Trophoblast cell (in vitro differentiated cells and primary cell): Measurements from ENCODE around the gene LINGO3.

ENCODE experiments used
- DNase-seq, 2 donors: peaks; one replicate each; pipeline ENCODE4 v3.0.0-alpha.2; 2016
- H2AFZ ChIP-seq: 2 replicates; pipeline ENCODE4 v1.6.1; 2013; ENCODE audit warnings: low read length, moderate library complexity, mild to moderate bottlenecking; ENCODE audit not compliant: insufficient read depth, poor library complexity
- H2AK5ac ChIP-seq: 2 replicates; pipeline ENCODE4 v1.6.1; 2013; ENCODE audit warnings: mild to moderate bottlenecking, low read length
- H2BK120ac ChIP-seq: 2 replicates; pipeline ENCODE4 v1.6.1; 2013; ENCODE audit warnings: low read length, mild to moderate bottlenecking, moderate library complexity; ENCODE audit not compliant: insufficient read depth, poor library complexity
- H2BK12ac ChIP-seq: 2 replicates; pipeline ENCODE4 v1.6.1; 2013; ENCODE audit warnings: mild to moderate bottlenecking, low read length, moderate library complexity
- H2BK5ac ChIP-seq: 2 replicates; pipeline ENCODE4 v1.6.1; 2013; ENCODE audit warnings: low read length, low read depth, moderate library complexity, mild to moderate bottlenecking; ENCODE audit not compliant: poor library complexity
- H3K14ac ChIP-seq: 2 replicates; pipeline ENCODE4 v1.6.1; 2013; ENCODE audit warnings: mild to moderate bottlenecking, low read length
- H3K18ac ChIP-seq: 2 replicates; pipeline ENCODE4 v1.6.1; 2013; ENCODE audit warnings: mild to moderate bottlenecking, low read length
- H3K23ac ChIP-seq: 2 replicates; pipeline ENCODE4 v1.6.1; 2013; ENCODE audit warnings: low read length
- H3K27ac ChIP-seq: 2 replicates; pipeline ENCODE4 v1.5.1; 2013; ENCODE audit warnings: low read depth, mild to moderate bottlenecking, inconsistent platforms, low read length, moderate library complexity
- H3K27me3 ChIP-seq: 2 replicates; pipeline ENCODE4 v1.6.1; 2013; ENCODE audit warnings: inconsistent platforms, mild to moderate bottlenecking, low read length, moderate library complexity; ENCODE audit not compliant: insufficient read depth
- H3K36me3 ChIP-seq, 2 experiments: 1 replicate in 1 of 2; 2 replicates in 1 of 2; pipeline ENCODE4 v1.6.1; 2013; ENCODE audit warnings: low read length in 2 of 2, mild to moderate bottlenecking in 2 of 2, moderate library complexity in 1 of 2; ENCODE audit not compliant: insufficient read depth in 2 of 2, control insufficient read depth in 1 of 2
- H3K4ac ChIP-seq: 2 replicates; pipeline ENCODE4 v1.6.1; 2013; ENCODE audit warnings: low read depth, mild to moderate bottlenecking, low read length, moderate library complexity
- H3K4me1 ChIP-seq, 2 experiments: 1 replicate in 1 of 2; 2 replicates in 1 of 2; pipeline ENCODE4 v1.6.1; 2013; ENCODE audit warnings: low read length in 2 of 2, mild to moderate bottlenecking in 2 of 2, moderate library complexity in 1 of 2; ENCODE audit not compliant: insufficient read depth in 2 of 2, control insufficient read depth in 1 of 2
- H3K4me2 ChIP-seq: 2 replicates; pipeline ENCODE4 v1.6.1; 2013; ENCODE audit warnings: inconsistent platforms, mild to moderate bottlenecking, low read length, moderate library complexity
- H3K4me3 ChIP-seq: 2 replicates; pipeline ENCODE4 v1.5.1; 2013; ENCODE audit warnings: mild to moderate bottlenecking, low read depth, low read length, inconsistent platforms
- H3K79me1 ChIP-seq: one replicate; pipeline ENCODE4 v1.6.1; 2013; ENCODE audit warnings: low read length
- H3K79me2 ChIP-seq: 2 replicates; pipeline ENCODE4 v1.6.1; 2013; ENCODE audit warnings: low read length, mild to moderate bottlenecking; ENCODE audit not compliant: control insufficient read depth, insufficient read depth, poor library complexity
- H3K9ac ChIP-seq: 2 replicates; pipeline ENCODE4 v1.6.1; 2013; ENCODE audit warnings: mild to moderate bottlenecking, low read length
- H3K9me3 ChIP-seq: 2 replicates; pipeline ENCODE4 v1.6.1; 2013; ENCODE audit warnings: low read depth, mild to moderate bottlenecking, control low read depth, inconsistent platforms, low read length; ENCODE audit not compliant: insufficient read depth
- H4K12ac ChIP-seq: 2 replicates; pipeline ENCODE4 v1.6.1; 2013; ENCODE audit warnings: low read depth, mild to moderate bottlenecking, low read length, moderate library complexity
- H4K8ac ChIP-seq: 2 replicates; pipeline ENCODE4 v1.6.1; 2013; ENCODE audit warnings: low read depth, mild to moderate bottlenecking, low read length, moderate library complexity
- H4K91ac ChIP-seq: one replicate; pipeline ENCODE4 v1.6.1; 2013; ENCODE audit warnings: low read depth, mild to moderate bottlenecking, low read length, moderate library complexity
- WGBS: extraction: QIAGEN DNeasy Blood & Tissue Kit; methylation state at CpG from one replicate; pipeline ENCODE4 v1.1.7; 2013; ENCODE audit warnings: missing lambda C conversion rate; ENCODE audit not compliant: insufficient read length, insufficient coverage; ENCODE audit errors: extremely low coverage; 5-methylcytosine and 5-hydroxymethylcytosine counted together

The LINGO3 gene

GRCh38 chr19:2338055-2338615 lies 30.2 kb upstream of the LINGO3 start:
- H3K36me3 ChIP-seq, result peaks cover 20 to 29% of the 10 kb centered on the region in 2 experiments
- no peaks in the 10 kb centered on the region for H3K27me3 ChIP-seq
- no peak overlapping the region for H2BK5ac ChIP-seq
- H4K91ac ChIP-seq, result peak overlapping the region; percentile 22
- no peak for DNase-seq
- no peak overlapping the region for H3K14ac ChIP-seq
- H3K27ac ChIP-seq, result no peak overlapping the region
- no peak overlapping the region for H3K4me2 ChIP-seq
- peak overlapping the region; percentile 14 for H2AK5ac ChIP-seq
- H3K18ac ChIP-seq, result peak overlapping the region; percentile 43
- no peak overlapping the region for H2AFZ ChIP-seq
- peaks cover 4% of the 10 kb centered on the region for H3K79me2 ChIP-seq
- no peak overlapping the region for H3K23ac ChIP-seq
- no CpG with 5 or more reads among the region's 21 CpGs for whole genome bisulfite sequencing
- no peak overlapping the region for H2BK120ac ChIP-seq
- no peak overlapping the region for H2BK12ac ChIP-seq
- peaks cover 26 to 29% of the 10 kb centered on the region in 2 experiments for H3K4me1 ChIP-seq
- peak overlapping the region; percentile 16 for H3K4ac ChIP-seq
- peaks cover 12% of the 10 kb centered on the region for H3K79me1 ChIP-seq
- no peak overlapping the region for H4K12ac ChIP-seq
- no peak overlapping the region for H3K9ac ChIP-seq
- H4K8ac ChIP-seq, result no peak overlapping the region
- H3K9me3 ChIP-seq, result peaks cover 9% of the 10 kb centered on the region
- no peak overlapping the region for H3K4me3 ChIP-seq

GRCh38 chr19:2337329-2337707 lies 29.4 kb upstream of the LINGO3 start:
- Histone ChIP-seq H3K4me2 (no peak overlapping the region), H3K18ac (peak overlapping the region; percentile 27), H3K14ac (no peak overlapping the region), H2BK5ac (no peak overlapping the region), H3K79me2 (peaks cover 4% of the 10 kb centered on the region), H3K27ac (peak overlapping the region; percentile 25), H2BK120ac (no peak overlapping the region), H4K91ac (peak overlapping the region; percentile 22), H3K36me3 (peaks cover 17 to 29% of the 10 kb centered on the region in 2 experiments), H3K4ac (no peak overlapping the region), H3K79me1 (peaks cover 10% of the 10 kb centered on the region), H3K23ac (no peak overlapping the region), H3K9me3 (peaks cover 9% of the 10 kb centered on the region), H4K12ac (peak overlapping the region; percentile 8), H2AK5ac (no peak overlapping the region), H2BK12ac (no peak overlapping the region), H3K4me3 (no peak overlapping the region), H4K8ac (peak overlapping the region; percentile 45), H3K27me3 (no peaks in the 10 kb centered on the region), H3K4me1 (peaks cover 25% of the 10 kb centered on the region in 2 experiments), H3K9ac (no peak overlapping the region), H2AFZ (no peak overlapping the region)
- WGBS, result no CpG with 5 or more reads among the region's 19 CpGs
- peak; percentile 87 to 92 for DNase-seq

- Histone ChIP-seq H3K14ac (no peak overlapping the region), H2AFZ (no peak overlapping the region), H3K27ac (peak overlapping the region; percentile 3), H2BK120ac (no peak overlapping the region), H3K4me2 (no peak overlapping the region), H2BK12ac (no peak overlapping the region), H3K9me3 (peaks cover 9% of the 10 kb centered on the region), H4K8ac (no peak overlapping the region), H3K23ac (peak overlapping the region; percentile 10), H3K4ac (no peak overlapping the region), H2AK5ac (no peak overlapping the region), H4K91ac (peak overlapping the region; percentile 9), H3K4me1 (peaks cover 22 to 25% of the 10 kb centered on the region in 2 experiments), H3K4me3 (peak overlapping the region; percentile 4), H3K18ac (no peak overlapping the region), H3K9ac (no peak overlapping the region), H3K36me3 (peaks cover 17 to 29% of the 10 kb centered on the region in 2 experiments), H2BK5ac (no peak overlapping the region), H4K12ac (no peak overlapping the region), H3K79me1 (peaks cover 10% of the 10 kb centered on the region), H3K79me2 (peaks cover 4% of the 10 kb centered on the region), H3K27me3 (no peaks in the 10 kb centered on the region)
- 100% methylated on average over 1 of the region's 33 CpGs for WGBS
- DNase-seq, result no peak
Observed at GRCh38 chr19:2336528-2337328, 28.8 kb upstream of the LINGO3 start.

GRCh38 chr19:2335848-2336247 lies 27.9 kb upstream of the LINGO3 start:
- H3K4ac ChIP-seq, result no peak overlapping the region
- no peak overlapping the region for H2BK120ac ChIP-seq
- H3K23ac ChIP-seq, result peak overlapping the region; percentile 11
- no CpG with 5 or more reads among the region's 3 CpGs for WGBS
- no peak overlapping the region for H3K18ac ChIP-seq
- H3K14ac ChIP-seq, result no peak overlapping the region
- no peak for DNase-seq
- H2BK12ac ChIP-seq, result no peak overlapping the region
- H4K12ac ChIP-seq, result no peak overlapping the region
- H3K79me2 ChIP-seq, result no peaks in the 10 kb centered on the region
- H2AK5ac ChIP-seq, result no peak overlapping the region
- H3K27me3 ChIP-seq, result no peaks in the 10 kb centered on the region
- peaks cover 14 to 17% of the 10 kb centered on the region in 2 experiments for H3K4me1 ChIP-seq
- peaks cover 2% of the 10 kb centered on the region for H3K79me1 ChIP-seq
- H2AFZ ChIP-seq, result no peak overlapping the region
- H2BK5ac ChIP-seq, result no peak overlapping the region
- peaks cover 12 to 24% of the 10 kb centered on the region in 2 experiments for H3K36me3 ChIP-seq
- H4K91ac ChIP-seq, result no peak overlapping the region
- no peak overlapping the region for H3K9ac ChIP-seq
- no peak overlapping the region for H3K4me3 ChIP-seq
- no peak overlapping the region for H3K27ac ChIP-seq
- H3K4me2 ChIP-seq, result no peak overlapping the region
- H3K9me3 ChIP-seq, result peaks cover 9% of the 10 kb centered on the region
- no peak overlapping the region for H4K8ac ChIP-seq
